Calu3 (cell line): ENCODE results near the gene PLCB2. TPM values are rescaled to one million over a fixed set of nuclear protein-coding genes. Genes with fewer than 3 reads are reported as not detected.

Source experiments
- BruUV-seq: library from RNA; stranded (reverse); fragments of 400-500 nt; replicated peaks from 2 replicates; lab custom pipeline; 2021; lab: Mats Ljungman, UMichigan
- CTCF ChIA-PET: fragments of 300-600 bp; sonication (Branson Sonifier 250); formaldehyde crosslinking; loops from one replicate; lab custom pipeline; 2022; ENCODE audit warnings: antibody characterized with exemption; lab: Charles Lee
- DNase-seq: peaks from one replicate; pipeline ENCODE4 v3.0.0; 2022
- H3K27ac Mint-ChIP-seq: one replicate; pipeline ENCODE4 v1.8.0; 2022; ENCODE audit warnings: mixed read lengths; ENCODE audit not compliant: unreplicated experiment
- H3K27me3 Mint-ChIP-seq: one replicate; pipeline ENCODE4 v1.8.0; 2022; ENCODE audit warnings: mixed read lengths; ENCODE audit not compliant: unreplicated experiment
- H3K36me3 Mint-ChIP-seq: one replicate; pipeline ENCODE4 v1.8.0; 2022; ENCODE audit warnings: mild to moderate bottlenecking, moderate library complexity, mixed read lengths; ENCODE audit not compliant: insufficient read depth, unreplicated experiment
- H3K4me1 Mint-ChIP-seq: one replicate; pipeline ENCODE4 v1.8.0; 2022; ENCODE audit warnings: mild to moderate bottlenecking, low read depth, mixed read lengths; ENCODE audit not compliant: unreplicated experiment
- H3K4me3 Mint-ChIP-seq: one replicate; pipeline ENCODE4 v1.8.0; 2022; ENCODE audit warnings: mild to moderate bottlenecking, low read depth, moderate library complexity, mixed read lengths; ENCODE audit not compliant: unreplicated experiment
- H3K9me3 Mint-ChIP-seq: one replicate; pipeline ENCODE4 v1.8.0; 2022; ENCODE audit warnings: low read depth, mixed read lengths; ENCODE audit not compliant: unreplicated experiment
- intact Hi-C: fragments of 100-400 bp; cut with micrococcal nuclease; formaldehyde crosslinking; loops from one replicate; pipeline ENCODE4 v1.10.0; 2022; ENCODE audit not compliant: unreplicated experiment
- total RNA-seq: library from RNA; stranded (reverse); gene quantifications from 2 replicates; pipeline ENCODE4 v1.2.3, GENCODE V29; 2022
- TF ChIP-seq, protein P1 (sequence below): fragments of 200-600 bp; IDR thresholded peaks from one replicate; pipeline ENCODE4 v1.8.0; 2022; ENCODE audit warnings: antibody characterized with exemption; ENCODE audit not compliant: unreplicated experiment

The PLCB2 gene
- total RNA-seq, 1 experiment from 2014 or later = 37.3 TPM

- DNase-seq = no peak
- BruUV-seq = no TSS peak
- CTCF ChIA-PET = interaction anchor here (0.6 kb wide), 1 partner anchor 1560 kb away, joined by 4 read pairs; the partner anchor contains the start of gene PLA2G4B
- no peak overlapping the region for H3K4me3 Mint-ChIP-seq
- peaks cover 5% of the 10 kb centered on the region for H3K36me3 Mint-ChIP-seq
- H3K27ac Mint-ChIP-seq = no peak overlapping the region
- H3K4me1 Mint-ChIP-seq = no peaks in the 10 kb centered on the region
- no peaks in the 10 kb centered on the region for H3K9me3 Mint-ChIP-seq
- no peaks in the 10 kb centered on the region for H3K27me3 Mint-ChIP-seq
- TF ChIP-seq, protein P1, sequence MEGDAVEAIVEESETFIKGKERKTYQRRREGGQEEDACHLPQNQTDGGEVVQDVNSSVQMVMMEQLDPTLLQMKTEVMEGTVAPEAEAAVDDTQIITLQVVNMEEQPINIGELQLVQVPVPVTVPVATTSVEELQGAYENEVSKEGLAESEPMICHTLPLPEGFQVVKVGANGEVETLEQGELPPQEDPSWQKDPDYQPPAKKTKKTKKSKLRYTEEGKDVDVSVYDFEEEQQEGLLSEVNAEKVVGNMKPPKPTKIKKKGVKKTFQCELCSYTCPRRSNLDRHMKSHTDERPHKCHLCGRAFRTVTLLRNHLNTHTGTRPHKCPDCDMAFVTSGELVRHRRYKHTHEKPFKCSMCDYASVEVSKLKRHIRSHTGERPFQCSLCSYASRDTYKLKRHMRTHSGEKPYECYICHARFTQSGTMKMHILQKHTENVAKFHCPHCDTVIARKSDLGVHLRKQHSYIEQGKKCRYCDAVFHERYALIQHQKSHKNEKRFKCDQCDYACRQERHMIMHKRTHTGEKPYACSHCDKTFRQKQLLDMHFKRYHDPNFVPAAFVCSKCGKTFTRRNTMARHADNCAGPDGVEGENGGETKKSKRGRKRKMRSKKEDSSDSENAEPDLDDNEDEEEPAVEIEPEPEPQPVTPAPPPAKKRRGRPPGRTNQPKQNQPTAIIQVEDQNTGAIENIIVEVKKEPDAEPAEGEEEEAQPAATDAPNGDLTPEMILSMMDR = no peak
- intact Hi-C loops = loop anchor here (2.0 kb wide), 1 partner anchor 145 kb away; no protein-coding TSS in a partner anchor
Observed at GRCh38 chr15:40278026-40278425, 29.7 kb downstream of the PLCB2 start.

DNA sequence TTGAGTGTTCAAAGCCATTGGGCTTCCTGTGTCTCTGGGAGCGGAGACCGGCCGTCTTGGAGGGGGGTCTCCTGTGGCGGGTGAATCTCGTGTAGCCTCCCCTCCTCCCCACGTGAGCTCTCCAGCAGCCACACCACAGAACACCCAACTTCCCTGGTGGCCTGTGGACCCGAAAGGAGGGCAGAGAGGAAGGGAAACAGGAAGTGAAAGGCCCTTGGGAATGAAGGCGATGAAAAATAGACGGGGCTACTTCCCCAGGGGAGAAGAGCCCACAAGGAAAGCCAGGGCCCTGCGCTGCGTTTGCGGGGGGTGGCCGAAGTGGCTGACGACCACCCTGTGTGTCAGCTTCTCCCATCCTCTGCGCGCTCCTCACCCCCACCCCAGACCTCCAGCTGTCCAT, 30.3 kb downstream of the PLCB2 start:
- CTCF ChIA-PET = interaction anchor here (0.6 kb wide), 1 partner anchor 1561 kb away, joined by 4 read pairs; the partner anchor contains the start of gene PLA2G4B
- H3K4me1 Mint-ChIP-seq = no peaks in the 10 kb centered on the region

GRCh38 chr15:40276927-40277326, 30.8 kb downstream of the PLCB2 start:
- no peak for DNase-seq
- Mint-ChIP-seq H3K36me3 (peaks cover 5% of the 10 kb centered on the region), H3K27ac (no peak overlapping the region), H3K9me3 (no peaks in the 10 kb centered on the region), H3K27me3 (no peaks in the 10 kb centered on the region), H3K4me3 (no peak overlapping the region), H3K4me1 (no peaks in the 10 kb centered on the region)
- intact Hi-C loops = no loop called here
- CTCF ChIA-PET = interaction anchor here (1.1 kb wide), 1 partner anchor 60 kb away, joined by 3 read pairs; no protein-coding TSS in a partner anchor
- TF ChIP-seq, protein P1 = no peak
- BruUV-seq = no TSS peak

More for the DNA sequence above, 30.3 kb downstream of the PLCB2 start:
- TF ChIP-seq, protein P1 = no peak
- Mint-ChIP-seq H3K9me3 (no peaks in the 10 kb centered on the region), H3K36me3 (peaks cover 5% of the 10 kb centered on the region), H3K4me3 (no peak overlapping the region), H3K27ac (no peak overlapping the region), H3K27me3 (no peaks in the 10 kb centered on the region)
- BruUV-seq = no TSS peak
- no peak for DNase-seq
- intact Hi-C loops = no loop called here

DNA sequence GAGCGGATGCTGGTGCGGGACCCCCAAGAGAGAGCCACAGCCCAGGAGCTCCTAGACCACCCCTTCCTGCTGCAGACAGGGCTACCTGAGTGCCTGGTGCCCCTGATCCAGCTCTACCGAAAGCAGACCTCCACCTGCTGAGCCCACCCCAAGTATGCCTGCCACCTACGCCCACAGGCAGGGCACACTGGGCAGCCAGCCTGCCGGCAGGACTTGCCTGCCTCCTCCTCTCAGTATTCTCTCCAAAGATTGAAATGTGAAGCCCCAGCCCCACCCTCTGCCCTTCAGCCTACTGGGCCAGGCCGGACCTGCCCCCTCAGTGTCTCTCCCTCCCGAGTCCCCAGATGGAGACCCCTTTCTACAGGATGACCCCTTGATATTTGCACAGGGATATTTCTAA, 31.8 kb downstream of the PLCB2 start:
- CTCF ChIA-PET = interaction anchor here (1.1 kb wide), 1 partner anchor 59 kb away, joined by 3 read pairs; no protein-coding TSS in a partner anchor
- TF ChIP-seq, protein P1 = no peak
- Mint-ChIP-seq H3K4me1 (no peaks in the 10 kb centered on the region), H3K4me3 (no peak overlapping the region), H3K36me3 (peaks cover 5% of the 10 kb centered on the region), H3K27ac (no peak overlapping the region), H3K9me3 (no peaks in the 10 kb centered on the region), H3K27me3 (no peaks in the 10 kb centered on the region)
- intact Hi-C loops = no loop called here
- no peak for DNase-seq
- BruUV-seq = no TSS peak
